Kidney epithelial cell (primary cell): ENCODE results near the gene NFATC1. TPM values are rescaled to one million over a fixed set of nuclear protein-coding genes. Genes with fewer than 3 reads are reported as not detected.

Source experiments
- DNase-seq: peaks from one replicate; pipeline ENCODE4 v3.0.0-alpha.2; 2010; ENCODE audit warnings: low read depth
- H3K27me3 ChIP-seq: 2 replicates; pipeline ENCODE4 v1.6.0; 2011; ENCODE audit warnings: low read length; ENCODE audit not compliant: control insufficient read depth, insufficient read depth
- H3K36me3 ChIP-seq: 2 replicates; pipeline ENCODE4 v1.5.1; 2011; ENCODE audit warnings: low read length; ENCODE audit not compliant: control insufficient read depth, insufficient read depth
- H3K4me3 ChIP-seq: 2 replicates; pipeline ENCODE4 v1.5.1; 2011; ENCODE audit warnings: low read depth, mild to moderate bottlenecking, control low read depth, low read length
- CTCF ChIP-seq: IDR thresholded peaks from 2 replicates; pipeline ENCODE4 v1.5.1; 2011; ENCODE audit warnings: mild to moderate bottlenecking, moderate library complexity, low read length, control low read depth, inconsistent platforms; ENCODE audit not compliant: insufficient read depth, poor library complexity, severe bottlenecking
- total RNA-seq: library from RNA; depleted of rRNA; stranded (reverse); fragments of >200 nt; gene quantifications from 2 replicates; pipeline ENCODE4 v1.2.3, GENCODE V29; 2015

NFATC1 gene
- total RNA-seq, 1 donor from 2014 or later: 2.7 TPM

GRCh38 chr18:79493211-79493800 is 97.6 kb downstream of the NFATC1 start:
- DNase-seq: no peak
- H3K36me3 ChIP-seq: no peaks in the 10 kb centered on the region
- no peak overlapping the region for H3K4me3 ChIP-seq
- no peaks in the 10 kb centered on the region for H3K27me3 ChIP-seq
- TF ChIP-seq CTCF: no peak

GRCh38 chr18:79493801-79494211 is 98.1 kb downstream of the NFATC1 start:
- no peak overlapping the region for H3K4me3 ChIP-seq
- H3K36me3 ChIP-seq: no peaks in the 10 kb centered on the region
- H3K27me3 ChIP-seq: no peaks in the 10 kb centered on the region
- TF ChIP-seq CTCF: no peak
- no peak for DNase-seq

- no peak for TF ChIP-seq CTCF
- H3K36me3 ChIP-seq: no peaks in the 10 kb centered on the region
- no peak overlapping the region for H3K4me3 ChIP-seq
- H3K27me3 ChIP-seq: no peaks in the 10 kb centered on the region
- no peak for DNase-seq
Observed at GRCh38 chr18:79494936-79495335, 99.2 kb downstream of the NFATC1 start.

GRCh38 chr18:79495591-79496071 is 99.9 kb downstream of the NFATC1 start:
- H3K4me3 ChIP-seq: no peak overlapping the region
- no peak for TF ChIP-seq CTCF
- no peaks in the 10 kb centered on the region for H3K27me3 ChIP-seq
- no peak for DNase-seq
- H3K36me3 ChIP-seq: no peaks in the 10 kb centered on the region

- H3K27me3 ChIP-seq: no peaks in the 10 kb centered on the region
- TF ChIP-seq CTCF: no peak
- DNase-seq: no peak
Observed at GRCh38 chr18:79496237-79496977, 100.7 kb downstream of the NFATC1 start.

More at GRCh38 chr18:79496237-79496977, 100.7 kb downstream of the NFATC1 start:
- H3K36me3 ChIP-seq: no peaks in the 10 kb centered on the region
- H3K4me3 ChIP-seq: no peak overlapping the region
